Posterior cingulate gyrus (tissue), 11 donors: ENCODE results near the gene MRC1.
"Not testable (repeated sequence)": the region's sequence is repeated elsewhere in the genome, so short reads cannot be mapped to it uniquely, and the experiment has no call there.

Source experiments
- DNase-seq, 10 donors: peaks; one replicate each; pipeline versions ENCODE4 v3.0.0 to v3.0.0-alpha.2; 2020 to 2021; ENCODE audit warnings: mixed read lengths in 3 of 10
- intact Hi-C: fragments of 100-400 bp; cut with DNase I; formaldehyde crosslinking; loops from one replicate; pipeline ENCODE4 v1.15.1; 2023

Gene MRC1

DNA sequence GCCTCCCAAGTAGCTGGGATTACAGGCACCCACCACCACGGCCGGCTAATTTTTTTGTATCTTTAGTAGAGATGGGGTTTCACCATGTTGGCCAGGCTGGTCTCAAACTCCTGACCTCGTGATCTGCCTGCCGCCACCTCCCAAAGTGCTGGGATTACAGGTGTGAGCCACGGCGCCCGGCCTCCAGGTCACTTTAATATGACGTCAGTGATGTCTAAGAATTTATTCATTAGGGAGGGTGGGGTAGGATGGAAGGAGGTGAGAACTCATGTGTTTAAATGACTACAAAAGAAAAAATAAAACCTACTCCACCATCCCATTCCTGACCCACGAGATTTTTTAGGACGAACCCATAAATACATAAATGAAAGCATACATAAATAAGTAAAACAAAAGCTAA is 145.2 kb downstream of the MRC1 start:
- peak in 1 of 10 donors; percentile 44 for DNase-seq
- intact Hi-C loops = not testable (repeated sequence)

DNA sequence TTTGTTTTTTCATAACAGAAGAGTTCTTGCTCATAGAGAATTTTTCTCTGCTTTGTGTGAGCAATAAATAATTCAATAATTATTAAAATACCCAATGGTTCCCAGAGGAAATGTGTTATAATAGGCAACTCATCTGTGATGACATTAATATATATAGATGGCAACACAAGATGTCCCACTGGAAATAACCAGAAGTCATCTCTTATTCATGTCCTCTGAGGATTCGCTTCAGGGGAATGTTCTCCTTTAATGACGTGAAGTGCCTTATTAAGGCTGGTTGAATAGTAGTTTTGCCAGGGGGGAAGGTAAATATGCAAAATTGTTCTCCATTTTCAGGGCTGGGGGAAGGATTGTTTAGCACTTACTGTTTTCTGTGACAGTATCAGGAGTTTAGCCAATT is 145.7 kb downstream of the MRC1 start:
- intact Hi-C loops = no loop called here
- no peak for DNase-seq

DNA sequence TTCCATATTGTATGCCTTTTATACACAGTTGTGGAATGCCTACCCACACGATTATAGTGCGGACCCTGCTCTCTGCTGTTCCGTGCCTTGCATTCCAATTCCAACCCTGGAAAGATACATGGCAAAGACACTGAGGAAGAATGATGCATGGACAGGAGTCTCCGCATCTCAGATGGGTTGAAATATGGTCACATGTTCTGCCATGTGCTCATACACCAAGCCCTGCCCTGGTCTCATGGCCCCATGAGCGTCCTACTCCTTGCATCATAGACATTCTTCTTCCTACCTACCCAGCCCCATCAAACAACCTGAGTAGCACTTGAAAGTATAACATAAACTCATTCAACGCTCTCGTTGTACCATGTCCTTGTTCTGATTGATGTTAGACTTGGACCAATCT is 148.9 kb downstream of the MRC1 start:
- no peak for DNase-seq
- intact Hi-C loops = no loop called here

DNA sequence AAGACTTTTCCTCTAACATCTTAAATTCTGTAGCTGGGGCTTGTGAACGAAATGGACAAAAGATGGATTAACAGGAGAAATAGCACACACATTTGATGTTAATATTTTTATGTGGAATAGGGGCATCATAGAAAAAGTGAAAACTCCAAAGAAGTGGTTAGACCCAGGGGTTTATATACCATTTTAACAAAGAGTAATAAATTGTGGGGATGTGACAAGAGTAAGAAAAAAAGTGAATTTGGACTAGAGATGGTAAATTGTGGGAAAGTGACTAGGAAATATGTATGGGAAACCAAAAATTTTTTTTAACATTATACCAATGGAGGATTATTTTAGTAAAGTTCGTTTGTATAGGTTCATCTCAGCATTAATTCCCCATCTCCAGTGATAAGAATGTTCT is 150.7 kb downstream of the MRC1 start:
- DNase-seq = no peak
- intact Hi-C loops = no loop called here
